Adipocyte (in vitro differentiated cells): ENCODE data around the gene ASTN2.

Source experiments
- DNase-seq: peaks from one replicate; pipeline ENCODE4 v3.0.0-alpha.2; 2015; ENCODE audit warnings: low read depth
- H3K27me3 ChIP-seq: replicated peaks from 2 replicates; pipeline ENCODE4 v1.7.0; 2013; ENCODE audit warnings: mild to moderate bottlenecking, low read length, moderate library complexity; ENCODE audit not compliant: control insufficient read depth, insufficient read depth
- H3K36me3 ChIP-seq: 2 replicates; pipeline ENCODE4 v1.7.0; 2013; ENCODE audit warnings: low read length, mild to moderate bottlenecking, moderate library complexity; ENCODE audit not compliant: control insufficient read depth, insufficient read depth, severe bottlenecking
- H3K4me1 ChIP-seq: 2 replicates; pipeline ENCODE4 v1.7.0; 2013; ENCODE audit warnings: mild to moderate bottlenecking, low read length, moderate library complexity; ENCODE audit not compliant: control insufficient read depth, insufficient read depth
- H3K4me3 ChIP-seq: 2 replicates; pipeline ENCODE4 v1.7.0; 2013; ENCODE audit warnings: mild to moderate bottlenecking, low read length, moderate library complexity
- H3K9ac ChIP-seq: 2 replicates; pipeline ENCODE4 v1.7.0; 2013; ENCODE audit warnings: mild to moderate bottlenecking, low read length, moderate library complexity
- H3K9me3 ChIP-seq: 2 replicates; pipeline ENCODE4 v1.7.0; 2013; ENCODE audit warnings: mild to moderate bottlenecking, low read length, moderate library complexity; ENCODE audit not compliant: control insufficient read depth

The ASTN2 gene

DNA sequence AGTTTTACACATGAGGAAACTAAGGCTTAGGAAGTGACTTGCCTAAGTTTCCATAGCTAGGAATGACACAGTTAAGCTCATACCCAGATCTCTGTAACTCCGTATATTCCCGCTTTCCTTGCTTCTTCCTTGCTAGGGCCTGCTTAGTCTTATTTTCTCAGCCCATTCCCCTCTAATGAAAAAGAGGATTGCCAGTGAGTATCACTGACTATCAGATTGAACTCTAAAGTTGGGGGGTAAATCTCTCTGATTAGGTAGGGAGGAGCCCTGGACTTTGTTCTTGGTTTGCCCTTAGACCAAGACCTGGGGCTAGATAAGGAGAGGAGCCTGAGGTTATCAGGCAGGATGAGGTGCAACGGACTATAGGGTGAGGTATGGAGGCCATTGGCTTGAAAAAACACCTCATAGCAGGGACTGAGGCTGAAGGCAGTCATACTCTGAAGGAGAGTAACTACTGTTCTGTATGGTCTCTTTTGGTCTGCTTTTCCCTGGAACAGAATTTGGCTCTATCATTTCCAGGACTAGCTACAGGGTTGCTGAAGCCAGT is 725.3 kb downstream of the ASTN2 start:
- H3K4me3 ChIP-seq: peak overlapping the region; percentile 17

DNA sequence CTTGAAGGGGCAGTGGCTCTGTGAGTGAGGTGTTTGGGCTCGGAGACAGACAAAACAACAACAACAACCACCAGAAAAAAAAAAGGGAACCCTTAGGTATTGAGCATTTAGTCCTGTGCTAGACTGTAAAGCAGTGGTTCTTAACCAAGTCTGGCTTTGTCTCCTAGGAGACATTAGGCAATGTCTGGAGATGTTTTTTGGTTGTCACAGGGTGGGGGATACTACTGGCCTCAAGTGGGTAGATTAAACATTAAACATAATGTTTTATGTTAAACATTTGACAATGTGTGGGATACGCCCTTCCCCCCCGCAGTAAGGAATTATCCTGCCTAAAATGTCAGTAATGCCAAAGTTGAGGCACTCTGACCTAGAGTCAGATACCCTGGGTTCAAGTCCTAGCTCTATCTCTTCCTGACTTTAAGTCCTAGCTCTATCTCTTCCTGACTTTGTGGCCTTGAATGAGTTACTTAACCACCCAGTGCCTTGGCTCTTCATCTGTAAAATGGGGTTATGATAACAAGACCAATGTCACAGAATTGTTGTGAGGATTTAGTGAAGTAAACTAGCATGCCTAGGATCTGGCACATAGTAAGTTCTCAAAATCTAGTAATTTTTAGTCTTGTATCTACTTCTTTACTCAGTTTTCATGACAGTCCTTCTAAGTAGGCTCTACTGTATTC is 725.9 kb downstream of the ASTN2 start:
- H3K9me3 ChIP-seq: no peaks in the 10 kb centered on the region
- H3K4me1 ChIP-seq: peaks cover 37% of the 10 kb centered on the region
- H3K9ac ChIP-seq: peak overlapping the region; percentile 88
- H3K36me3 ChIP-seq: peaks cover 5% of the 10 kb centered on the region
- H3K4me3 ChIP-seq: peak overlapping the region; percentile 98
- no peaks in the 10 kb centered on the region for H3K27me3 ChIP-seq
- DNase-seq: peak; percentile 46

More for the DNA sequence above, 725.3 kb downstream of the ASTN2 start:
- H3K4me1 ChIP-seq: peaks cover 41% of the 10 kb centered on the region
- no peaks in the 10 kb centered on the region for H3K27me3 ChIP-seq
- no peak for DNase-seq
- no peak overlapping the region for H3K9ac ChIP-seq
- H3K9me3 ChIP-seq: no peaks in the 10 kb centered on the region
- H3K36me3 ChIP-seq: peaks cover 5% of the 10 kb centered on the region

- Histone ChIP-seq H3K4me1 (peaks cover 25% of the 10 kb centered on the region), H3K4me3 (peak overlapping the region; percentile 98), H3K36me3 (peaks cover 5% of the 10 kb centered on the region), H3K27me3 (no peaks in the 10 kb centered on the region), H3K9ac (peak overlapping the region; percentile 88), H3K9me3 (no peaks in the 10 kb centered on the region)
- DNase-seq: peak; percentile 40
These were observed 727.1 kb downstream of the ASTN2 start for GRCh38 chr9:116687754-116688135.

GRCh38 chr9:116687074-116687753 is 727.6 kb downstream of the ASTN2 start, which contains the start of gene TRIM32:
TRIM32 (plus strand) TSS chr9:116687305; CDS start chr9:116697743, 10,438 bp downstream.
- H3K4me1 ChIP-seq: peaks cover 23% of the 10 kb centered on the region
- H3K27me3 ChIP-seq: no peaks in the 10 kb centered on the region

GRCh38 chr9:116686693-116687073 is 728.2 kb downstream of the ASTN2 start:
- Histone ChIP-seq H3K4me1 (peaks cover 23% of the 10 kb centered on the region), H3K4me3 (peak overlapping the region; percentile 98), H3K9me3 (no peaks in the 10 kb centered on the region), H3K27me3 (no peaks in the 10 kb centered on the region), H3K9ac (peak overlapping the region; percentile 88), H3K36me3 (peaks cover 5% of the 10 kb centered on the region)
- peak; percentile 48 for DNase-seq

More at GRCh38 chr9:116687074-116687753, 727.6 kb downstream of the ASTN2 start, which contains the start of gene TRIM32:
- no peaks in the 10 kb centered on the region for H3K9me3 ChIP-seq
- DNase-seq: peak; percentile 96
- peak within 1 kb of the TSS; percentile 88 for H3K9ac ChIP-seq
- peak within 1 kb of the TSS; percentile 98 for H3K4me3 ChIP-seq
- peaks cover 5% of the 10 kb centered on the region for H3K36me3 ChIP-seq

- H3K9ac ChIP-seq: peak overlapping the region; percentile 88
- H3K27me3 ChIP-seq: no peaks in the 10 kb centered on the region
- peak overlapping the region; percentile 98 for H3K4me3 ChIP-seq
- no peak for DNase-seq
- no peaks in the 10 kb centered on the region for H3K9me3 ChIP-seq
- H3K4me1 ChIP-seq: peaks cover 23% of the 10 kb centered on the region
- peaks cover under 1% of the 10 kb centered on the region for H3K36me3 ChIP-seq
These were observed 728.7 kb downstream of the ASTN2 start for GRCh38 chr9:116686135-116686534.

DNA sequence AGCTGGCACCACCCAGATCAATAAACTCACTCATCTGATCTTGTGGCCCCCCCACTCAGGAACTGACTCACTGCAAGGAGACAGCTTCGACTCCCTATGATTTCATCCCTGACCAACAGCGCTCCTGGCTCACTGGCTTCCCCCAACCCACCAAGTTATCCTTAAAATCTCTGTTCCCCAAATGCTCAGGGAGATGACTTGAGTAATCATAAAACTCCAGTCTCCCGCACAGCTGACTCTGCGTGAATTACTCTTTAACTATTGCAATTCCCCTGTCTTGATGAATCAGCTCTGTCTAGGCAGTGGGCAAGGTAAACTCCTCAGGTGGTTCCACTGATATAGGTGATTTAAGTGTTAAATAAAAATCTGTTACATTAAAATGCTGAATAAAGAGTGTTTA is 729.7 kb downstream of the ASTN2 start:
- Histone ChIP-seq H3K9me3 (no peaks in the 10 kb centered on the region), H3K27me3 (no peaks in the 10 kb centered on the region), H3K4me1 (peaks cover 23% of the 10 kb centered on the region)

GRCh38 chr9:116683535-116683934 is 731.3 kb downstream of the ASTN2 start:
- Histone ChIP-seq H3K4me3 (no peak overlapping the region), H3K36me3 (no peaks in the 10 kb centered on the region), H3K27me3 (no peaks in the 10 kb centered on the region), H3K9me3 (no peaks in the 10 kb centered on the region), H3K9ac (no peak overlapping the region), H3K4me1 (peaks cover 17% of the 10 kb centered on the region)
- no peak for DNase-seq

More for the DNA sequence above, 729.7 kb downstream of the ASTN2 start:
- DNase-seq: no peak
- H3K9ac ChIP-seq: no peak overlapping the region
- no peak overlapping the region for H3K4me3 ChIP-seq
- no peaks in the 10 kb centered on the region for H3K36me3 ChIP-seq

GRCh38 chr9:116674210-116674980 is 740.5 kb downstream of the ASTN2 start:
- Histone ChIP-seq H3K36me3 (no peaks in the 10 kb centered on the region), H3K9ac (no peak overlapping the region), H3K4me3 (no peak overlapping the region), H3K4me1 (peaks cover 7% of the 10 kb centered on the region), H3K27me3 (no peaks in the 10 kb centered on the region), H3K9me3 (peaks cover 13% of the 10 kb centered on the region)
- DNase-seq: no peak

DNA sequence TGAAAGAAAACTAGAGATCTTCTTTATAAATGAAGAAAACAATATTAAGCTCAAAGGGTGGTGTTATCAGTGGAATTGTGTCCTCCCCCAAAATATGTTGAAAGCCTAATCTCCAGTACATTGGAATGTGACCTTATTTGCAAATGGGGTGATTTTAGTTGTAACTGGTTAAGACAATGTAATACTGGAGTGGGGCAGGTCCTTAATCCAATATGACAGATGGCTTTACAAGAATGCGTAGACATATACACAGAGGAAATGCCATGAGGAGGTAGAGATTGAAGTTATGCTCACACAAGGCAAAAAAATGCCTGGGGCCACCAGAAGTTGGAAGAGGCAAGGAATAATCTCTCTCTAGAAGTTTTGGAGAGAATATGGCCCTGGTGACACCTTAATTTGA is 741.5 kb downstream of the ASTN2 start:
- Histone ChIP-seq H3K36me3 (no peaks in the 10 kb centered on the region), H3K4me1 (peaks cover 7% of the 10 kb centered on the region), H3K4me3 (no peak overlapping the region), H3K9ac (no peak overlapping the region), H3K9me3 (peaks cover 13% of the 10 kb centered on the region), H3K27me3 (no peaks in the 10 kb centered on the region)
- peak; percentile 70 for DNase-seq

- H3K27me3 ChIP-seq: no peaks in the 10 kb centered on the region
- no peaks in the 10 kb centered on the region for H3K36me3 ChIP-seq
- H3K4me1 ChIP-seq: peaks cover 7% of the 10 kb centered on the region
- DNase-seq: no peak
- peak overlapping the region; percentile 14 for H3K4me3 ChIP-seq
- no peak overlapping the region for H3K9ac ChIP-seq
- H3K9me3 ChIP-seq: peaks cover 13% of the 10 kb centered on the region
These were observed 743.3 kb downstream of the ASTN2 start for GRCh38 chr9:116671605-116672004.
